HFFc6 (cell line): ENCODE results near the gene TRAPPC3L. TPM values are rescaled to one million over a fixed set of nuclear protein-coding genes. Genes with fewer than 3 reads are reported as not detected.

Experiments used
- DNase-seq: peaks from one replicate; pipeline ENCODE4 v3.0.0-alpha.2; 2018
- H3K27ac Mint-ChIP-seq: 2 replicates; pipeline ENCODE4 v1.8.0; 2020; ENCODE audit warnings: mild to moderate bottlenecking, mixed read lengths
- H3K27me3 Mint-ChIP-seq: 2 replicates; pipeline ENCODE4 v1.8.0; 2021; ENCODE audit warnings: mild to moderate bottlenecking, moderate library complexity, mixed read lengths; ENCODE audit not compliant: insufficient read depth
- H3K36me3 Mint-ChIP-seq: 2 replicates; pipeline ENCODE4 v1.8.0; 2021; ENCODE audit warnings: low read depth, mixed read lengths
- H3K4me1 Mint-ChIP-seq: 2 replicates; pipeline ENCODE4 v1.8.0; 2020; ENCODE audit warnings: low read depth, mixed read lengths
- H3K4me3 Mint-ChIP-seq: 2 replicates; pipeline ENCODE4 v1.8.0; 2020; ENCODE audit warnings: mild to moderate bottlenecking, moderate library complexity, mixed read lengths
- H3K9me3 Mint-ChIP-seq: 2 replicates; pipeline ENCODE4 v1.8.0; 2020; ENCODE audit warnings: mild to moderate bottlenecking, mixed read lengths
- CTCF ChIP-seq: fragments of 200-600 bp; sonication (generic); IDR thresholded peaks from 2 replicates; pipeline ENCODE4 v1.5.0; 2021; ENCODE audit warnings: antibody characterized with exemption, mild to moderate bottlenecking
- total RNA-seq, 6 experiments: library from RNA; stranded (reverse); fragmentation: NEBNext Ultra II Directional; extraction: Animal tissue kit (Norgen Biotek cat#: 25700); gene quantifications; 2 replicates in 1 of 6; 3 replicates in 5 of 6; pipeline ENCODE4 v1.2.3, GENCODE V29; 2021

Gene TRAPPC3L
- total RNA-seq, 6 experiments from 2014 or later: 0.15 to 0.45 (median 0.32) TPM

- H3K9me3 Mint-ChIP-seq: no peaks in the 10 kb centered on the region
- H3K36me3 Mint-ChIP-seq: no peaks in the 10 kb centered on the region
- H3K4me1 Mint-ChIP-seq: peaks cover 19% of the 10 kb centered on the region
- no peaks in the 10 kb centered on the region for H3K27me3 Mint-ChIP-seq
- DNase-seq: no peak
- TF ChIP-seq CTCF: no peak
- no peak overlapping the region for H3K4me3 Mint-ChIP-seq
- H3K27ac Mint-ChIP-seq: no peak overlapping the region
These were observed 5.3 kb upstream of the TRAPPC3L start for GRCh38 chr6:116550796-116551195.

GRCh38 chr6:116547358-116547757 lies 1.9 kb upstream of the TRAPPC3L start:
- H3K4me3 Mint-ChIP-seq: no peak overlapping the region
- no peaks in the 10 kb centered on the region for H3K36me3 Mint-ChIP-seq
- no peak overlapping the region for H3K27ac Mint-ChIP-seq
- peaks cover 39% of the 10 kb centered on the region for H3K4me1 Mint-ChIP-seq
- no peaks in the 10 kb centered on the region for H3K27me3 Mint-ChIP-seq
- no peak for DNase-seq
- no peak for TF ChIP-seq CTCF
- H3K9me3 Mint-ChIP-seq: no peaks in the 10 kb centered on the region

- H3K9me3 Mint-ChIP-seq: no peaks in the 10 kb centered on the region
- no peak overlapping the region for H3K27ac Mint-ChIP-seq
- no peak overlapping the region for H3K4me3 Mint-ChIP-seq
- no peak for TF ChIP-seq CTCF
- 0 out of 2 replicates have a peak, but pooled peaks cover 3% of the 10 kb centered on the region for H3K27me3 Mint-ChIP-seq
- H3K36me3 Mint-ChIP-seq: no peaks in the 10 kb centered on the region
- no peak for DNase-seq
- H3K4me1 Mint-ChIP-seq: peaks cover 49% of the 10 kb centered on the region
These were observed 2.3 kb downstream of the TRAPPC3L start for GRCh38 chr6:116543149-116543548.

- no peaks in the 10 kb centered on the region for H3K9me3 Mint-ChIP-seq
- no peak for DNase-seq
- TF ChIP-seq CTCF: no peak
- no peak overlapping the region for H3K4me3 Mint-ChIP-seq
- peaks cover 55% of the 10 kb centered on the region for H3K4me1 Mint-ChIP-seq
- no peak overlapping the region for H3K27ac Mint-ChIP-seq
- 0 out of 2 replicates have a peak, but pooled peaks cover 3% of the 10 kb centered on the region for H3K27me3 Mint-ChIP-seq
- no peaks in the 10 kb centered on the region for H3K36me3 Mint-ChIP-seq
These were observed 3.1 kb downstream of the TRAPPC3L start for GRCh38 chr6:116542426-116542825.

- no peak overlapping the region for H3K4me3 Mint-ChIP-seq
- peak overlapping the region; percentile 54 for H3K27ac Mint-ChIP-seq
- peaks cover 50% of the 10 kb centered on the region for H3K4me1 Mint-ChIP-seq
- 0 out of 2 replicates have a peak, but pooled peaks cover 3% of the 10 kb centered on the region for H3K27me3 Mint-ChIP-seq
- TF ChIP-seq CTCF: peak; percentile 90
- H3K9me3 Mint-ChIP-seq: no peaks in the 10 kb centered on the region
- no peaks in the 10 kb centered on the region for H3K36me3 Mint-ChIP-seq
- DNase-seq: peak; percentile 62
These were observed 9.3 kb downstream of the TRAPPC3L start for GRCh38 chr6:116536216-116536621.

GRCh38 chr6:116535109-116535508 lies 10.4 kb downstream of the TRAPPC3L start:
- Mint-ChIP-seq H3K4me1 (peaks cover 61% of the 10 kb centered on the region), H3K27ac (no peak overlapping the region; the same call in 1 of the 2 replicates), H3K4me3 (no peak overlapping the region), H3K27me3 (0 out of 2 replicates have a peak, but pooled peaks cover 3% of the 10 kb centered on the region), H3K9me3 (no peaks in the 10 kb centered on the region), H3K36me3 (no peaks in the 10 kb centered on the region)
- no peak for TF ChIP-seq CTCF
- peak; percentile 23 for DNase-seq
